ENCODE measurements around the gene RBMY1B. TPM values are rescaled to one million over a fixed set of nuclear protein-coding genes. Genes with fewer than 3 reads are reported as not detected.
"Not testable (repeated sequence)": the region's sequence is repeated elsewhere in the genome, so short reads cannot be mapped to it uniquely, and the experiment has no call there.

The RBMY1B gene
- not detected for total RNA-seq

GRCh38 chrY:21511038-21511437 lies at the start of gene RBMY1B:
TSS of gene RBMY1B (plus strand) at chrY:21511338. CDS start at chrY:21513351, 2,013 bp downstream.
- not testable (repeated sequence) for DNase-seq (ENCODE audit: low read depth in 2 of 3, low spot score in 2 of 3)

- DNase-seq (ENCODE audit: low read depth in 2 of 3, low spot score in 2 of 3), result not testable (repeated sequence)
Measured at GRCh38 chrY:21462915-21463314, 48.2 kb upstream of the RBMY1B start.

DNA sequence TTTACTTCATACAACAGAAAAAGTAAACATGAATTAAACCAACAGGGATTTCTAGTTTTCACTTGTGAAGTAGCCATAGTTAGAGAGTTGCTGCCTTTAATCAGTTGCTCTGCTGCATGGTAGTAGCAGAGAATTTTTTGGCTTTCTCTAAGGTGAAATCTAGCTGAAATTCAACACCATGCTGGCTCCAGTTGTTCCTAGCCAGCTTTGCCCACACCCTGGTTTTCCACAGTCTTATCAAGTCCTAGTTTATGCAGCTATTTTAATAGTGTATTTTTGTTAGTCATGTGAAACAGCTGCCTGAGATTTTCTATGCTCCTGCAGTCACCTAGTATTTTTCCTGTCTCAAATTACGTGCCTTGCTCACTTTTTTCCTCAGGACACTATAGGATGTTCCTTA lies 28.2 kb upstream of the RBMY1B start:
- DNase-seq (ENCODE audit: low read depth in 2 of 3, low spot score in 2 of 3), result no peak

DNA sequence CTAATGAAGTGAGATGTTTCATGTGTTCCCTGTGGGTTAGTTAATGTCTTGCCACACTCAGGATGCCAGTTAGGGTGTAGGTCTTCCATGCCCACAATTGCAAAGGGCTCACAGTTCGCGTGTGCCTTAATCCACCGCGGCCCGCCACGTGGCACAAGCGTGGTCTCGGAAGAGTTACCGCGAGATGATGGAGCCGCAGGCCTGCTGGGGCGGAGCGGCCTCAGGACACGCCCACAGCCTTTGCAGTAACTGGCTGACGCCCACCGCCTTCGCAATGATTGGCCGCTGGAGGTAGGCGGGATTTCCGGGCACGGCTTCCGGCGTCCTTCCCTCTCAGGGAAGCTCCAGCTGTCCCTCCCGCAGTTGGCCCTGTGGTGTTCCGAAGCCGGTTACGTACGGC lies 23.4 kb downstream of the RBMY1B start, which contains the start of gene RBMY1A1:
Gene RBMY1A1 (plus strand): TSS at position 301 of the 400 bp plus-strand sequence. CDS start 2,013 bp downstream, outside the sequence.
- DNase-seq (ENCODE audit: low read depth in 2 of 3, low spot score in 2 of 3), result not testable (repeated sequence)

DNA sequence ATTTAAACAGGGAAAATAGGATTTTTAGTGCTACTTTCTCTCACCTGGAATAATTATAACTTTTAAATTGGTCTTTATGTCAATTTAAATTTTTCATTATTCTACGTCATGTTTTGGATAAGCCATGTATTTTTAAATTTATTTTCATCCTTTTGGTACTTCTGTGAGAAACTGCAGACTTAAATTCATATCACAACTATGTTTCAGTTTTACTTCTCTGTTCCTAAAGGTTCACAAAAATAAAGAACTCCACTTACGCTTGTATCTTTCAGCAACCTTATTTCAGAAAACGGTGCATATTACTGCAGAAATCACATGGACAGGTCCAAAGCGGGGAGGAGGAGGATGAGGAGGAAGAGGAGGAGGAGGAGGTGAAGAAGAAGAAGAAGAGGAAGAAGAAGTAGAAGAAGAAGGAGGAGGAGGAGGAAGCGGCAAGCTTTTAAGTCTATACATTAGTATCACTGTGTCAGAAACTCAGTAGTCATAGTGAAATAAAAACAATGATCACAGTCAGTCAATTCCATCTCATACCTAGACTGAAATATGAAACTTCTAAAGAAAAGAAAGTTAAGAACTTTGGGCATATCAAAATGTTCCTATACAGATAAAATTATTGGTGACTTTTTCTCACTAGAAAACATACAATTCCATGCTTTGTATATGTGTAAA lies 48.3 kb downstream of the RBMY1B start:
- not testable (repeated sequence) for DNase-seq (ENCODE audit: low read depth in 2 of 3, low spot score in 2 of 3)

Other genes starting within 250 kb of the RBMY1B start
- gene RBMY1A1, start 23.5 kb downstream of the RBMY1B start, total RNA-seq, result not detected